Activated T-cell treated with anti-CD3 and anti-CD28 coated beads, Interleukin-2, amount 50 U/mL, for 72 hours (primary cell): Measurements from ENCODE around the gene LAIR1. TPM values are rescaled to one million over a fixed set of nuclear protein-coding genes. Genes with fewer than 3 reads are reported as not detected.

Experiments used
- ATAC-seq, 2 donors: fragments of 150-1000 bp; cut with Tn5 transposase; replicated peaks in 1 of 2; 2 replicates each; pipeline ENCODE4 v1.10.0; 2021; ENCODE audit warnings: moderate library complexity in 2 of 2, mild to moderate bottlenecking in 1 of 2
- DNase-seq, 2 donors: peaks; one replicate each; pipeline ENCODE4 v3.0.0; 2021 to 2022; ENCODE audit warnings: mixed read lengths in 1 of 2
- H3K27ac Mint-ChIP-seq: one replicate; pipeline ENCODE4 v1.8.0; 2022; ENCODE audit warnings: mild to moderate bottlenecking, moderate library complexity, mixed read lengths
- H3K27me3 Mint-ChIP-seq: one replicate; pipeline ENCODE4 v1.8.0; 2022; ENCODE audit warnings: low read depth, mixed read lengths
- H3K36me3 Mint-ChIP-seq, 2 donors: one replicate each; pipeline ENCODE4 v1.8.0; 2022; ENCODE audit warnings: mixed read lengths in 2 of 2, mild to moderate bottlenecking in 1 of 2; ENCODE audit not compliant: insufficient read depth in 2 of 2
- H3K4me1 Mint-ChIP-seq: one replicate; pipeline ENCODE4 v1.8.0; 2022; ENCODE audit warnings: low read depth, mixed read lengths
- H3K4me3 Mint-ChIP-seq, 2 donors: one replicate each; pipeline ENCODE4 v1.8.0; 2022; ENCODE audit warnings: mild to moderate bottlenecking in 2 of 2, mixed read lengths in 2 of 2, moderate library complexity in 2 of 2
- H3K9me3 Mint-ChIP-seq, 2 donors: one replicate each; pipeline ENCODE4 v1.8.0; 2022; ENCODE audit warnings: mixed read lengths in 2 of 2
- total RNA-seq, 2 donors: library from RNA; stranded (reverse); gene quantifications; one replicate each; pipeline ENCODE4 v1.2.3, GENCODE V29; 2022

LAIR1 gene
- total RNA-seq, 2 donors from 2014 or later = 3.5 to 8.3 TPM

- Mint-ChIP-seq H3K27me3 (peaks cover 21% of the 10 kb centered on the region), H3K36me3 (no peaks in the 10 kb centered on the region), H3K9me3 (no peaks in the 10 kb centered on the region), H3K4me1 (no peaks in the 10 kb centered on the region), H3K4me3 (no peak overlapping the region), H3K27ac (no peak overlapping the region)
- DNase-seq (no peak), ATAC-seq (no peak)
Measured at GRCh38 chr19:54352041-54352440, 12.7 kb downstream of the LAIR1 start.

- H3K36me3 Mint-ChIP-seq = no peaks in the 10 kb centered on the region
- ATAC-seq (no peak), DNase-seq (no peak)
- no peak overlapping the region for H3K4me3 Mint-ChIP-seq
- H3K4me1 Mint-ChIP-seq = no peaks in the 10 kb centered on the region
- H3K27ac Mint-ChIP-seq = no peak overlapping the region
- peaks cover 24% of the 10 kb centered on the region for H3K27me3 Mint-ChIP-seq
- H3K9me3 Mint-ChIP-seq = no peaks in the 10 kb centered on the region
Measured at GRCh38 chr19:54351474-54351873, 13.3 kb downstream of the LAIR1 start.

- no peak for ATAC-seq
- H3K4me1 Mint-ChIP-seq = no peaks in the 10 kb centered on the region
- no peaks in the 10 kb centered on the region for H3K9me3 Mint-ChIP-seq
Measured at GRCh38 chr19:54345938-54346386, 18.8 kb downstream of the LAIR1 start.

GRCh38 chr19:54343868-54344267 lies 20.9 kb downstream of the LAIR1 start:
- H3K4me1 Mint-ChIP-seq = no peaks in the 10 kb centered on the region
- no peaks in the 10 kb centered on the region for H3K9me3 Mint-ChIP-seq
- no peak overlapping the region for H3K4me3 Mint-ChIP-seq
- no peaks in the 10 kb centered on the region for H3K36me3 Mint-ChIP-seq
- DNase-seq (no peak), ATAC-seq (no peak)
- H3K27ac Mint-ChIP-seq = no peak overlapping the region
- H3K27me3 Mint-ChIP-seq = peaks cover 21% of the 10 kb centered on the region

More at GRCh38 chr19:54345938-54346386, 18.8 kb downstream of the LAIR1 start:
- Mint-ChIP-seq H3K4me3 (no peak overlapping the region), H3K27ac (no peak overlapping the region), H3K27me3 (peaks cover 24% of the 10 kb centered on the region), H3K36me3 (no peaks in the 10 kb centered on the region)
- no peak for DNase-seq

- DNase-seq (no peak), ATAC-seq (no peak)
- Mint-ChIP-seq H3K4me3 (no peak overlapping the region), H3K36me3 (no peaks in the 10 kb centered on the region), H3K9me3 (no peaks in the 10 kb centered on the region), H3K27ac (no peak overlapping the region), H3K27me3 (no peaks in the 10 kb centered on the region), H3K4me1 (no peaks in the 10 kb centered on the region)
Measured at GRCh38 chr19:54341295-54341694, 23.4 kb downstream of the LAIR1 start.

- Mint-ChIP-seq H3K27ac (no peak overlapping the region), H3K27me3 (no peaks in the 10 kb centered on the region), H3K4me1 (no peaks in the 10 kb centered on the region), H3K9me3 (no peaks in the 10 kb centered on the region), H3K36me3 (no peaks in the 10 kb centered on the region), H3K4me3 (no peak overlapping the region)
- ATAC-seq (no peak), DNase-seq (no peak)
Measured at GRCh38 chr19:54339646-54340358, 24.9 kb downstream of the LAIR1 start.

- DNase-seq = no peak
- Mint-ChIP-seq H3K9me3 (no peaks in the 10 kb centered on the region), H3K27me3 (peaks cover 9% of the 10 kb centered on the region), H3K36me3 (no peaks in the 10 kb centered on the region), H3K4me1 (peaks cover 5% of the 10 kb centered on the region), H3K27ac (no peak overlapping the region), H3K4me3 (no peak overlapping the region)
- no peak for ATAC-seq
Measured at GRCh38 chr19:54338521-54338920, 26.2 kb downstream of the LAIR1 start.

GRCh38 chr19:54337858-54338230 lies 26.9 kb downstream of the LAIR1 start:
- Mint-ChIP-seq H3K36me3 (no peaks in the 10 kb centered on the region), H3K4me3 (no peak overlapping the region), H3K9me3 (no peaks in the 10 kb centered on the region), H3K27me3 (peaks cover 16% of the 10 kb centered on the region), H3K4me1 (peaks cover 5% of the 10 kb centered on the region), H3K27ac (no peak overlapping the region)
- no peak for ATAC-seq
- DNase-seq = no peak

GRCh38 chr19:54336893-54337857 lies 27.6 kb downstream of the LAIR1 start:
- H3K4me3 Mint-ChIP-seq = no peak overlapping the region
- no peak for DNase-seq
- no peaks in the 10 kb centered on the region for H3K9me3 Mint-ChIP-seq
- H3K4me1 Mint-ChIP-seq = peaks cover 5% of the 10 kb centered on the region
- H3K27ac Mint-ChIP-seq = no peak overlapping the region
- ATAC-seq = no peak
- peaks cover 18% of the 10 kb centered on the region for H3K27me3 Mint-ChIP-seq
- H3K36me3 Mint-ChIP-seq = no peaks in the 10 kb centered on the region

- no peak for ATAC-seq
- Mint-ChIP-seq H3K27me3 (peaks cover 18% of the 10 kb centered on the region), H3K27ac (no peak overlapping the region), H3K4me3 (no peak overlapping the region), H3K36me3 (no peaks in the 10 kb centered on the region), H3K9me3 (no peaks in the 10 kb centered on the region), H3K4me1 (peaks cover 5% of the 10 kb centered on the region)
- no peak for DNase-seq
Measured at GRCh38 chr19:54335979-54336892, 28.5 kb downstream of the LAIR1 start.

GRCh38 chr19:54335164-54335563 lies 29.6 kb downstream of the LAIR1 start:
- no peak overlapping the region for H3K4me3 Mint-ChIP-seq
- no peaks in the 10 kb centered on the region for H3K36me3 Mint-ChIP-seq
- H3K9me3 Mint-ChIP-seq = no peaks in the 10 kb centered on the region
- H3K27me3 Mint-ChIP-seq = peaks cover 18% of the 10 kb centered on the region
- no peak for ATAC-seq
- peaks cover 5% of the 10 kb centered on the region for H3K4me1 Mint-ChIP-seq
- no peak overlapping the region for H3K27ac Mint-ChIP-seq
- DNase-seq = no peak

- no peak overlapping the region for H3K4me3 Mint-ChIP-seq
- no peak for ATAC-seq
- peaks cover 0 to 1% of the 10 kb centered on the region in 2 donors for H3K36me3 Mint-ChIP-seq
- peaks cover 18% of the 10 kb centered on the region for H3K27me3 Mint-ChIP-seq
- DNase-seq = no peak
- peaks cover 1 to 3% of the 10 kb centered on the region in 2 donors for H3K9me3 Mint-ChIP-seq
- no peak overlapping the region for H3K27ac Mint-ChIP-seq
- H3K4me1 Mint-ChIP-seq = peaks cover 13% of the 10 kb centered on the region
Measured at GRCh38 chr19:54333586-54334298, 31.0 kb downstream of the LAIR1 start.
